Measurements from ENCODE around the gene GPR15. TPM values are rescaled to one million over a fixed set of nuclear protein-coding genes. Genes with fewer than 3 reads are reported as not detected.

Gene GPR15
- total and polyA plus RNA-seq, 10 of the 15 experiments (the other 5 are each of a cell fraction or from before 2014, with no cell fraction given) = 70.7 to 150 (median 115) TPM

- BruUV-seq (replicated peaks) = no TSS peak
- Histone ChIP-seq H3K9ac (ENCODE audit: control insufficient read depth, insufficient read depth, low read length) (peak overlapping the region; percentile 25; the same call in 1 of the 2 replicates), H3K9me3 (replicated peaks; ENCODE audit: control insufficient read depth, insufficient read depth, low read length) (no peaks in the 10 kb centered on the region; the same call in 1 of the 3 replicates), H3K4me2 (ENCODE audit: control insufficient read depth, insufficient read depth) (peak overlapping the region; percentile 65), H4K20me1 (ENCODE audit: control insufficient read depth, insufficient read depth) (no peaks in the 10 kb centered on the region), H3K4me3 (peak overlapping the region; percentile 42; the same call in 1 of the 2 replicates), H2AFZ (ENCODE audit: control insufficient read depth, low read depth, low read length) (peak overlapping the region; percentile 56), H3K4me1 (ENCODE audit: control insufficient read depth, insufficient read depth, low read length) (peaks cover 15% of the 10 kb centered on the region), H3K27me3 (replicated peaks in 1 of 2; ENCODE audit: control insufficient read depth in 2 of 2, insufficient read depth in 2 of 2, low read length in 1 of 2) (no peaks in the 10 kb centered on the region), H3K27ac (ENCODE audit: control insufficient read depth, insufficient read depth) (peak overlapping the region; percentile 79), H3K36me3 (ENCODE audit: control insufficient read depth in 2 of 2, insufficient read depth in 2 of 2, low read length in 1 of 2) (peaks cover 5 to 12% of the 10 kb centered on the region in 2 experiments; a peak in 3 of 4 replicates), H3K79me2 (ENCODE audit: control insufficient read depth, insufficient read depth, low read length) (peaks cover 28% of the 10 kb centered on the region)
- in situ Hi-C loops (cut with MboI) (loop anchor here (5.0 kb wide), 1 partner anchor 131 kb away; no protein-coding TSS in a partner anchor), intact Hi-C loops (cut with micrococcal nuclease; ENCODE audit: unreplicated experiment) (loop anchor here (1.0 to 5.0 kb wide), 4 partner anchors 17 to 241 kb away; no protein-coding TSS in a partner anchor)
- DNase-seq (ENCODE audit: low read depth, low spot score) (no peak), FAIRE-seq (no peak), ATAC-seq (peak; percentile 85)
- WGBS (ENCODE audit: insufficient coverage, insufficient replicate concordance, low lambda C conversion rate, missing lambda C conversion rate) = 0% methylated on average over 2 of the region's 2 CpGs
- ChIA-PET SMC1A (ENCODE audit: uncharacterized antibody, unreplicated experiment) (interaction anchor here (0.7 to 6.6 kb wide), 28 partner anchors 8 to 533 kb away, joined by 3 to 74 read pairs (median 5); partner anchors contain the start of genes CLDND1, CPOX and GPR15), POLR2A (interaction anchor here (0.9 to 2.3 kb wide), 7 partner anchors 8 to 53 kb away, joined by 3 to 12 read pairs (median 4); partner anchors contain the start of genes CLDND1 and CPOX), CTCF (interaction anchor here (0.8 to 4.2 kb wide), 28 partner anchors 10 to 534 kb away, joined by 3 to 40 read pairs (median 4); partner anchors contain the start of genes CLDND1, CPOX and GPR15), RAD21 (ENCODE audit: unreplicated experiment) (interaction anchor here (0.9 to 3.0 kb wide), 24 partner anchors 8 to 388 kb away, joined by 3 to 42 read pairs (median 4); partner anchors contain the start of genes CLDND1 and CPOX)
- no peak for TF ChIP-seq HDGF (IDR thresholded peaks at IDR 0.05)
- no peak for TF ChIP-seq ZNF622 (IDR thresholded peaks at IDR 0.05)
- TF ChIP-seq NFIC (IDR thresholded peaks at IDR 0.05; ENCODE audit: low read depth, low read length) = peak; percentile 67
- no peak for TF ChIP-seq BACH1 (IDR thresholded peaks at IDR 0.05; ENCODE audit: borderline replicate concordance)
- no peak for TF ChIP-seq PML (IDR thresholded peaks at IDR 0.05; ENCODE audit: low read length)
- TF ChIP-seq ZNF207 (IDR thresholded peaks at IDR 0.05; ENCODE audit: borderline replicate concordance) = no peak
- no peak for TF ChIP-seq REST (IDR thresholded peaks at IDR 0.05; ENCODE audit: low read depth, low read length)
- TF ChIP-seq MTA2 (IDR thresholded peaks at IDR 0.05; ENCODE audit: low read depth) = peak; percentile 10; the same call in 1 of the 2 replicates
- TF ChIP-seq POLR2A (IDR thresholded peaks at IDR 0.05; ENCODE audit: low read depth, low read length) = no peak
- TF ChIP-seq NR2F1 (conservative IDR thresholded peaks at IDR 0.05) = no peak
- no peak for TF ChIP-seq MAX (IDR thresholded peaks at IDR 0.05; ENCODE audit: low read depth, low read length)
- no peak for TF ChIP-seq FOS (IDR thresholded peaks at IDR 0.05; ENCODE audit: borderline replicate concordance, extremely low read depth, insufficient read length)
- TF ChIP-seq IRF5 (IDR thresholded peaks at IDR 0.05; ENCODE audit: borderline replicate concordance) = no peak
- no peak for TF ChIP-seq BHLHE40 (IDR thresholded peaks at IDR 0.05; ENCODE audit: borderline replicate concordance in 1 of 2, low read depth in 2 of 2, low read length in 1 of 2)
- no peak for TF ChIP-seq CEBPZ (IDR thresholded peaks at IDR 0.05; ENCODE audit: low read depth, low read length)
- no peak for TF ChIP-seq HCFC1 (IDR thresholded peaks at IDR 0.05; ENCODE audit: low read length)
Observed at GRCh38 chr3:98573181-98573728, 41.5 kb downstream of the GPR15 start.

Data from GM12878 (cell line).